CD14-positive monocyte (primary cell): ENCODE results near the gene ZNF345. TPM values are rescaled to one million over a fixed set of nuclear protein-coding genes. Genes with fewer than 3 reads are reported as not detected.
A peak's percentile ranks its signal among the peaks of the same experiment; 100 is the strongest.

Source experiments
- DNase-seq, 3 donors: peaks; one replicate each; pipeline ENCODE4 v3.0.0-alpha.2; 2011 to 2022
- H2AFZ ChIP-seq: 2 replicates; pipeline ENCODE4 v1.6.0; 2012; ENCODE audit warnings: mild to moderate bottlenecking, low read depth, low read length, inconsistent platforms; ENCODE audit not compliant: insufficient read depth, poor library complexity, severe bottlenecking
- H3K27ac ChIP-seq, 2 donors: 1 replicate in 1 of 2; 2 replicates in 1 of 2; pipeline ENCODE4 v1.5.1; 2012 to 2013; ENCODE audit warnings: low read length in 2 of 2, control low read depth in 1 of 2, inconsistent platforms in 1 of 2, low read depth in 1 of 2, mild to moderate bottlenecking in 1 of 2
- H3K27me3 ChIP-seq, 2 donors: one replicate each; pipeline versions ENCODE4 v1.6.0 to v1.6.1; 2011 to 2013; ENCODE audit warnings: low read length in 2 of 2; ENCODE audit not compliant: control insufficient read depth in 2 of 2, insufficient read depth in 2 of 2
- H3K36me3 ChIP-seq, 2 donors: replicated peaks in 1 of 2; 1 replicate in 1 of 2; 2 replicates in 1 of 2; pipeline versions ENCODE4 v1.5.1 to v1.6.1; 2012 to 2013; ENCODE audit warnings: low read length in 2 of 2, control low read depth in 1 of 2, inconsistent platforms in 1 of 2, mild to moderate bottlenecking in 1 of 2; ENCODE audit not compliant: insufficient read depth in 2 of 2, control insufficient read depth in 1 of 2
- H3K4me1 ChIP-seq, 2 donors: 1 replicate in 1 of 2; 2 replicates in 1 of 2; pipeline versions ENCODE4 v1.5.1 to v1.6.1; 2012 to 2013; ENCODE audit warnings: low read length in 2 of 2, control low read depth in 1 of 2, inconsistent platforms in 1 of 2, mild to moderate bottlenecking in 1 of 2, moderate library complexity in 1 of 2; ENCODE audit not compliant: insufficient read depth in 2 of 2, control insufficient read depth in 1 of 2
- H3K4me2 ChIP-seq: replicated peaks from 2 replicates; pipeline ENCODE3; 2012; ENCODE audit warnings: low read length, moderate library complexity, mild to moderate bottlenecking; ENCODE audit not compliant: poor library complexity, severe bottlenecking; ENCODE audit errors: extremely low read depth
- H3K4me3 ChIP-seq, 3 experiments: fragments of 200-600 bp in 1 of 3; sonication (generic) in 1 of 3; replicated peaks in 1 of 3; 1 replicate in 2 of 3; 2 replicates in 1 of 3; pipeline ENCODE4 v1.5.1; 2011 to 2013; ENCODE audit warnings: low read length in 3 of 3, mild to moderate bottlenecking in 3 of 3, control low read depth in 2 of 3, low read depth in 2 of 3, inconsistent platforms in 1 of 3, moderate library complexity in 1 of 3
- H3K79me2 ChIP-seq: 2 replicates; pipeline ENCODE4 v1.6.0; 2012; ENCODE audit warnings: mild to moderate bottlenecking, control low read depth, inconsistent platforms, low read length, moderate library complexity; ENCODE audit not compliant: insufficient read depth
- H3K9ac ChIP-seq: 2 replicates; pipeline ENCODE4 v1.6.0; 2017; ENCODE audit warnings: low read length, mild to moderate bottlenecking; ENCODE audit not compliant: insufficient read depth, poor library complexity, severe bottlenecking
- H3K9me3 ChIP-seq, 2 donors: replicated peaks in 1 of 2; 1 replicate in 1 of 2; 2 replicates in 1 of 2; pipeline versions ENCODE4 v1.5.1 to v1.6.1; 2012 to 2013; ENCODE audit warnings: low read length in 2 of 2, control low read depth in 1 of 2; ENCODE audit not compliant: control insufficient read depth in 1 of 2, insufficient read depth in 1 of 2
- H4K20me1 ChIP-seq: 2 replicates; pipeline ENCODE4 v1.6.0; 2012; ENCODE audit warnings: mild to moderate bottlenecking, low read length, control low read depth, moderate library complexity; ENCODE audit not compliant: insufficient read depth
- H3K27ac Mint-ChIP-seq, 7 donors: one replicate each; pipeline ENCODE4 v1.8.0; 2020; ENCODE audit warnings: mild to moderate bottlenecking in 7 of 7, mixed read lengths in 7 of 7, moderate library complexity in 6 of 7, inconsistent platforms in 2 of 7
- H3K27me3 Mint-ChIP-seq, 3 donors: one replicate each; pipeline ENCODE4 v1.8.0; 2021 to 2022; ENCODE audit warnings: low read depth in 3 of 3, mild to moderate bottlenecking in 3 of 3, mixed read lengths in 3 of 3, moderate library complexity in 3 of 3, inconsistent platforms in 1 of 3
- H3K36me3 Mint-ChIP-seq, 2 donors: one replicate each; pipeline ENCODE4 v1.8.0; 2020; ENCODE audit warnings: mixed read lengths in 2 of 2, inconsistent platforms in 1 of 2, mild to moderate bottlenecking in 1 of 2
- H3K4me1 Mint-ChIP-seq: one replicate; pipeline ENCODE4 v1.8.0; 2020; ENCODE audit warnings: mild to moderate bottlenecking, mixed read lengths
- H3K4me3 Mint-ChIP-seq, 2 donors: one replicate each; pipeline ENCODE4 v1.8.0; 2020; ENCODE audit warnings: mild to moderate bottlenecking in 2 of 2, mixed read lengths in 2 of 2, moderate library complexity in 1 of 2
- H3K9me3 Mint-ChIP-seq, 7 donors: one replicate each; pipeline ENCODE4 v1.8.0; 2020 to 2022; ENCODE audit warnings: mixed read lengths in 7 of 7, mild to moderate bottlenecking in 6 of 7, moderate library complexity in 6 of 7, inconsistent platforms in 2 of 7
- WGBS: methylation state at CpG from one replicate; pipeline ENCODE4 v1.1.5; 2013; ENCODE audit warnings: missing lambda C conversion rate; ENCODE audit not compliant: insufficient coverage; 5-methylcytosine and 5-hydroxymethylcytosine counted together
- intact Hi-C, 2 donors: fragments of 100-400 bp; cut with micrococcal nuclease; formaldehyde crosslinking; loops; one replicate each; pipeline versions ENCODE4 v1.15.0 to v1.15.1; 2023
- polyA plus RNA-seq, 3 donors: library from polyadenylated mRNA; depleted of rRNA in 1 of 3; unstranded in 2 of 3; stranded (reverse) in 1 of 3; fragments of 300-500 nt in 2 of 3; fragments of >200 nt in 1 of 3; fragmentation: Illumina TruSeq in 2 of 3; gene quantifications; 1 replicate in 2 of 3; 2 replicates in 1 of 3; pipeline ENCODE4 v1.2.3, GENCODE V29; 2012 to 2021
- TF ChIP-seq, protein P1 (sequence below): fragments of 200-600 bp; IDR thresholded peaks from one replicate; pipeline ENCODE4 v1.8.0; 2022; ENCODE audit warnings: antibody characterized with exemption, mild to moderate bottlenecking

The ZNF345 gene
- polyA plus RNA-seq, 3 donors, result 0.66 to 2.3 (median 1.3) TPM

- Mint-ChIP-seq H3K27me3 (peaks cover 0 to 3% (median 3%) of the 10 kb centered on the region in 3 donors), H3K27ac (no peak overlapping the region), H3K9me3 (peaks cover 25 to 57% (median 53%) of the 10 kb centered on the region in 7 donors), H3K4me3 (no peak overlapping the region), H3K36me3 (peaks cover 23 to 39% of the 10 kb centered on the region in 2 donors), H3K4me1 (peaks cover 2% of the 10 kb centered on the region)
- Histone ChIP-seq H3K27ac (peak overlapping the region; percentile 63 to 86), H2AFZ (peak overlapping the region; percentile 99), H3K27me3 (no peaks in the 10 kb centered on the region), H3K4me2 (peak overlapping the region; percentile 86), H3K9me3 (peaks cover 38 to 54% of the 10 kb centered on the region in 2 donors), H3K79me2 (peaks cover 10% of the 10 kb centered on the region), H4K20me1 (no peaks in the 10 kb centered on the region), H3K4me3 (peak overlapping the region; percentile 67 to 98 (median 86)), H3K4me1 (peaks cover 16 to 31% of the 10 kb centered on the region in 2 donors), H3K36me3 (peaks cover 0 to 16% of the 10 kb centered on the region in 2 donors), H3K9ac (peak overlapping the region; percentile 81)
- intact Hi-C loops, result loop anchor here (2.0 to 10.0 kb wide), 10 partner anchors 65 to 615 kb away; partner anchors contain the start of genes ZNF567 (in 2 of the 2), ZNF585A (in 2 of the 2), ZNF850 (in 2 of the 2) and ZFP14 (in 1 of the 2)
- TF ChIP-seq, protein P1, sequence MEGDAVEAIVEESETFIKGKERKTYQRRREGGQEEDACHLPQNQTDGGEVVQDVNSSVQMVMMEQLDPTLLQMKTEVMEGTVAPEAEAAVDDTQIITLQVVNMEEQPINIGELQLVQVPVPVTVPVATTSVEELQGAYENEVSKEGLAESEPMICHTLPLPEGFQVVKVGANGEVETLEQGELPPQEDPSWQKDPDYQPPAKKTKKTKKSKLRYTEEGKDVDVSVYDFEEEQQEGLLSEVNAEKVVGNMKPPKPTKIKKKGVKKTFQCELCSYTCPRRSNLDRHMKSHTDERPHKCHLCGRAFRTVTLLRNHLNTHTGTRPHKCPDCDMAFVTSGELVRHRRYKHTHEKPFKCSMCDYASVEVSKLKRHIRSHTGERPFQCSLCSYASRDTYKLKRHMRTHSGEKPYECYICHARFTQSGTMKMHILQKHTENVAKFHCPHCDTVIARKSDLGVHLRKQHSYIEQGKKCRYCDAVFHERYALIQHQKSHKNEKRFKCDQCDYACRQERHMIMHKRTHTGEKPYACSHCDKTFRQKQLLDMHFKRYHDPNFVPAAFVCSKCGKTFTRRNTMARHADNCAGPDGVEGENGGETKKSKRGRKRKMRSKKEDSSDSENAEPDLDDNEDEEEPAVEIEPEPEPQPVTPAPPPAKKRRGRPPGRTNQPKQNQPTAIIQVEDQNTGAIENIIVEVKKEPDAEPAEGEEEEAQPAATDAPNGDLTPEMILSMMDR, result no peak
- peak; percentile 75 to 81 (median 81) for DNase-seq
- under 1% methylated on average over 34 of the region's 36 CpGs for WGBS
Measured at GRCh38 chr19:36849701-36850558, 746 bp upstream of the ZNF345 start.

GRCh38 chr19:36851898-36852297, 1.2 kb downstream of the ZNF345 start:
- Mint-ChIP-seq H3K4me1 (peaks cover 2% of the 10 kb centered on the region), H3K27ac (no peak overlapping the region), H3K36me3 (peaks cover 31 to 52% of the 10 kb centered on the region in 2 donors), H3K9me3 (peaks cover 27 to 60% (median 51%) of the 10 kb centered on the region in 7 donors), H3K27me3 (peaks cover 0 to 3% (median 1%) of the 10 kb centered on the region in 3 donors), H3K4me3 (no peak overlapping the region)
- Histone ChIP-seq H3K4me1 (peaks cover 16 to 31% of the 10 kb centered on the region in 2 donors), H3K4me3 (peak overlapping the region in 1 of 3 experiments; percentile 98), H3K27ac (no peak overlapping the region), H3K27me3 (no peaks in the 10 kb centered on the region), H3K36me3 (peaks cover 4 to 34% of the 10 kb centered on the region in 2 donors), H3K9me3 (peaks cover 36 to 53% of the 10 kb centered on the region in 2 donors), H3K9ac (no peak overlapping the region), H2AFZ (peak overlapping the region; percentile 99), H4K20me1 (no peaks in the 10 kb centered on the region), H3K79me2 (peaks cover 10% of the 10 kb centered on the region), H3K4me2 (no peak overlapping the region)
- DNase-seq, result no peak
- 100% methylated on average over 1 of the region's 3 CpGs for WGBS
- intact Hi-C loops, result loop anchor here (1.0 to 10.0 kb wide), 11 partner anchors 14 to 613 kb away; partner anchors contain the start of genes ZNF567 (in 2 of the 2), ZNF585A (in 2 of the 2), ZNF850 (in 2 of the 2) and ZFP14 (in 1 of the 2)
- TF ChIP-seq, protein P1, result no peak
